Measurements from ENCODE around the gene FARP1. TPM values are rescaled to one million over a fixed set of nuclear protein-coding genes. Genes with fewer than 3 reads are reported as not detected.

The FARP1 gene
- total and polyA plus RNA-seq, 10 of the 15 experiments (the other 5 are each of a cell fraction or from before 2014, with no cell fraction given) = 0.17 to 6.9 (median 0.68) TPM

- Histone ChIP-seq H2AFZ (ENCODE audit: control insufficient read depth, low read depth, low read length) (no peak overlapping the region), H3K4me1 (ENCODE audit: control insufficient read depth, insufficient read depth, low read length) (no peaks in the 10 kb centered on the region), H3K79me2 (ENCODE audit: control insufficient read depth, insufficient read depth, low read length) (no peaks in the 10 kb centered on the region; the same call in 1 of the 2 replicates), H3K36me3 (ENCODE audit: control insufficient read depth in 2 of 2, insufficient read depth in 2 of 2, low read length in 1 of 2) (peaks cover 30 to 53% of the 10 kb centered on the region in 2 experiments), H3K27ac (ENCODE audit: control insufficient read depth, insufficient read depth) (no peak overlapping the region), H3K9ac (ENCODE audit: control insufficient read depth, insufficient read depth, low read length) (no peak overlapping the region), H3K9me3 (replicated peaks; ENCODE audit: control insufficient read depth, insufficient read depth, low read length) (no peaks in the 10 kb centered on the region), H4K20me1 (ENCODE audit: control insufficient read depth, insufficient read depth) (no peaks in the 10 kb centered on the region; the same call in 1 of the 2 replicates), H3K4me2 (ENCODE audit: control insufficient read depth, insufficient read depth) (no peak overlapping the region), H3K4me3 (no peak overlapping the region), H3K27me3 (replicated peaks in 1 of 2; ENCODE audit: control insufficient read depth in 2 of 2, insufficient read depth in 2 of 2, low read length in 1 of 2) (no peaks in the 10 kb centered on the region)
- 64% methylated on average over 11 of the region's 11 CpGs for WGBS (ENCODE audit: insufficient coverage, insufficient replicate concordance, low lambda C conversion rate, missing lambda C conversion rate)
- BruUV-seq (replicated peaks) = no TSS peak
- FAIRE-seq (no peak), ATAC-seq (peak; percentile 78), DNase-seq (ENCODE audit: low read depth, low spot score) (no peak)
- SMC1A ChIA-PET (ENCODE audit: uncharacterized antibody, unreplicated experiment) = interaction anchor here (0.8 to 2.9 kb wide), 10 partner anchors 17 to 611 kb away, joined by 3 to 15 read pairs (median 6); no protein-coding TSS in a partner anchor
- in situ Hi-C loops (cut with MboI) = no loop called here
- RAD21 ChIA-PET (ENCODE audit: unreplicated experiment) = interaction anchor here (1.0 to 1.5 kb wide), 2 partner anchors 187 to 432 kb away, joined by 3 read pairs; no protein-coding TSS in a partner anchor
- TF ChIP-seq BRCA1 (IDR thresholded peaks at IDR 0.05; ENCODE audit: low read depth, low read length) (no peak), IKZF1 (conservative IDR thresholded peaks at IDR 0.05) (no peak), MEF2B (IDR thresholded peaks at IDR 0.05; ENCODE audit: partially characterized antibody, poor library complexity, severe bottlenecking) (no peak), ETV6 (conservative IDR thresholded peaks at IDR 0.05 in 1 of 2, IDR thresholded peaks at IDR 0.05 in 1 of 2; ENCODE audit: borderline replicate concordance in 1 of 2, low read depth in 1 of 2) (no peak), RAD21 (IDR thresholded peaks at IDR 0.05; ENCODE audit: insufficient read depth, low read depth, low read length) (peak; percentile 37), SUZ12 (IDR thresholded peaks at IDR 0.05; ENCODE audit: unreplicated experiment) (no peak), RELA (IDR thresholded peaks at IDR 0.05; ENCODE audit: borderline replicate concordance, partially characterized antibody) (no peak), WRNIP1 (IDR thresholded peaks at IDR 0.05; ENCODE audit: borderline replicate concordance, low read depth, low read length) (no peak), SMARCA5 (IDR thresholded peaks at IDR 0.05) (no peak), SMC3 (IDR thresholded peaks at IDR 0.05; ENCODE audit: borderline replicate concordance, low read length) (peak; percentile 38; the same call in 1 of the 2 replicates), BCL11A (IDR thresholded peaks at IDR 0.05; ENCODE audit: low read depth, low read length) (no peak), CBX3 (IDR thresholded peaks at IDR 0.05; ENCODE audit: borderline replicate concordance, low read depth) (no peak), POU2F2 (IDR thresholded peaks at IDR 0.05; ENCODE audit: borderline replicate concordance, low read depth, low read length) (no peak), HDGF (IDR thresholded peaks at IDR 0.05) (no peak)
- TF ChIP-seq, protein P1, sequence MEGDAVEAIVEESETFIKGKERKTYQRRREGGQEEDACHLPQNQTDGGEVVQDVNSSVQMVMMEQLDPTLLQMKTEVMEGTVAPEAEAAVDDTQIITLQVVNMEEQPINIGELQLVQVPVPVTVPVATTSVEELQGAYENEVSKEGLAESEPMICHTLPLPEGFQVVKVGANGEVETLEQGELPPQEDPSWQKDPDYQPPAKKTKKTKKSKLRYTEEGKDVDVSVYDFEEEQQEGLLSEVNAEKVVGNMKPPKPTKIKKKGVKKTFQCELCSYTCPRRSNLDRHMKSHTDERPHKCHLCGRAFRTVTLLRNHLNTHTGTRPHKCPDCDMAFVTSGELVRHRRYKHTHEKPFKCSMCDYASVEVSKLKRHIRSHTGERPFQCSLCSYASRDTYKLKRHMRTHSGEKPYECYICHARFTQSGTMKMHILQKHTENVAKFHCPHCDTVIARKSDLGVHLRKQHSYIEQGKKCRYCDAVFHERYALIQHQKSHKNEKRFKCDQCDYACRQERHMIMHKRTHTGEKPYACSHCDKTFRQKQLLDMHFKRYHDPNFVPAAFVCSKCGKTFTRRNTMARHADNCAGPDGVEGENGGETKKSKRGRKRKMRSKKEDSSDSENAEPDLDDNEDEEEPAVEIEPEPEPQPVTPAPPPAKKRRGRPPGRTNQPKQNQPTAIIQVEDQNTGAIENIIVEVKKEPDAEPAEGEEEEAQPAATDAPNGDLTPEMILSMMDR (IDR thresholded peaks at IDR 0.05 in 2 of 3, conservative IDR thresholded peaks at IDR 0.05 in 1 of 3; ENCODE audit: control insufficient read depth in 2 of 3, extremely low read depth in 1 of 3, insufficient read depth in 1 of 3, low read depth in 3 of 3, low read length in 3 of 3) = peak; percentile 31 to 65 (median 61); a peak in 5 of 6 replicates
- TF ChIP-seq, protein P2, sequence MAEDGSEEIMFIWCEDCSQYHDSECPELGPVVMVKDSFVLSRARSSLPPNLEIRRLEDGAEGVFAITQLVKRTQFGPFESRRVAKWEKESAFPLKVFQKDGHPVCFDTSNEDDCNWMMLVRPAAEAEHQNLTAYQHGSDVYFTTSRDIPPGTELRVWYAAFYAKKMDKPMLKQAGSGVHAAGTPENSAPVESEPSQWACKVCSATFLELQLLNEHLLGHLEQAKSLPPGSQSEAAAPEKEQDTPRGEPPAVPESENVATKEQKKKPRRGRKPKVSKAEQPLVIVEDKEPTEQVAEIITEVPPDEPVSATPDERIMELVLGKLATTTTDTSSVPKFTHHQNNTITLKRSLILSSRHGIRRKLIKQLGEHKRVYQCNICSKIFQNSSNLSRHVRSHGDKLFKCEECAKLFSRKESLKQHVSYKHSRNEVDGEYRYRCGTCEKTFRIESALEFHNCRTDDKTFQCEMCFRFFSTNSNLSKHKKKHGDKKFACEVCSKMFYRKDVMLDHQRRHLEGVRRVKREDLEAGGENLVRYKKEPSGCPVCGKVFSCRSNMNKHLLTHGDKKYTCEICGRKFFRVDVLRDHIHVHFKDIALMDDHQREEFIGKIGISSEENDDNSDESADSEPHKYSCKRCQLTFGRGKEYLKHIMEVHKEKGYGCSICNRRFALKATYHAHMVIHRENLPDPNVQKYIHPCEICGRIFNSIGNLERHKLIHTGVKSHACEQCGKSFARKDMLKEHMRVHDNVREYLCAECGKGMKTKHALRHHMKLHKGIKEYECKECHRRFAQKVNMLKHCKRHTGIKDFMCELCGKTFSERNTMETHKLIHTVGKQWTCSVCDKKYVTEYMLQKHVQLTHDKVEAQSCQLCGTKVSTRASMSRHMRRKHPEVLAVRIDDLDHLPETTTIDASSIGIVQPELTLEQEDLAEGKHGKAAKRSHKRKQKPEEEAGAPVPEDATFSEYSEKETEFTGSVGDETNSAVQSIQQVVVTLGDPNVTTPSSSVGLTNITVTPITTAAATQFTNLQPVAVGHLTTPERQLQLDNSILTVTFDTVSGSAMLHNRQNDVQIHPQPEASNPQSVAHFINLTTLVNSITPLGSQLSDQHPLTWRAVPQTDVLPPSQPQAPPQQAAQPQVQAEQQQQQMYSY (CRISPR knock-in tag; IDR thresholded peaks at IDR 0.05) = no peak
- CTCF ChIA-PET = interaction anchor here (0.6 to 6.5 kb wide), 18 partner anchors 9 to 611 kb away, joined by 3 to 54 read pairs (median 4); no protein-coding TSS in a partner anchor
- intact Hi-C loops (cut with micrococcal nuclease; ENCODE audit: unreplicated experiment) = loop anchor here (5.0 kb wide), 1 partner anchor 186 kb away; no protein-coding TSS in a partner anchor
- POLR2A ChIA-PET = interaction anchor here (0.6 kb wide), 1 partner anchor 165 kb away, joined by 6 read pairs; no protein-coding TSS in a partner anchor
These were observed 323.8 kb downstream of the FARP1 start for GRCh38 chr13:98466634-98467236.
